NB4 (cell line): ENCODE measurements around the gene ZNF560.

Source experiments
- CTCF ChIP-seq: IDR thresholded peaks from one replicate; pipeline ENCODE4 v1.5.1; 2012; ENCODE audit warnings: low read depth, low read length
- POLR2A ChIP-seq: IDR thresholded peaks from 2 replicates; pipeline ENCODE4 v1.6.1; 2011; ENCODE audit warnings: mild to moderate bottlenecking; ENCODE audit not compliant: insufficient read length; ENCODE audit errors: extremely low read depth

GRCh38 chr19:9427941-9428340, 70.5 kb downstream of the ZNF560 start:
- TF ChIP-seq POLR2A (no peak), CTCF (no peak)
